ENCODE measurements around the gene CCDC81.
"Not testable (repeated sequence)": the region's sequence is repeated elsewhere in the genome, so short reads cannot be mapped to it uniquely, and the experiment has no call there.

CCDC81 gene

GRCh38 chr11:86388198-86388597, 13.5 kb downstream of the CCDC81 start:
- no peak for DNase-seq

GRCh38 chr11:86390487-86390886, 15.8 kb downstream of the CCDC81 start:
- DNase-seq = no peak

- DNase-seq = no peak
These were observed 20.4 kb downstream of the CCDC81 start for GRCh38 chr11:86395061-86395551.

- no peak for DNase-seq
These were observed 21.7 kb downstream of the CCDC81 start for GRCh38 chr11:86396396-86396795.

GRCh38 chr11:86397351-86397750, 22.7 kb downstream of the CCDC81 start:
- DNase-seq = no peak

- no peak for DNase-seq
These were observed 23.4 kb downstream of the CCDC81 start for GRCh38 chr11:86398106-86398505.

- no peak for DNase-seq
These were observed 28.8 kb downstream of the CCDC81 start for GRCh38 chr11:86403458-86403857.

- no peak for DNase-seq
These were observed 34.2 kb downstream of the CCDC81 start for GRCh38 chr11:86408845-86409244.

GRCh38 chr11:86414032-86414431, 39.3 kb downstream of the CCDC81 start:
- no peak for DNase-seq

GRCh38 chr11:86415026-86415425, 40.3 kb downstream of the CCDC81 start:
- DNase-seq = no peak

- no peak for DNase-seq
These were observed 41.8 kb downstream of the CCDC81 start for GRCh38 chr11:86416494-86416893.

- DNase-seq = not testable (repeated sequence)
These were observed 42.3 kb downstream of the CCDC81 start for GRCh38 chr11:86416951-86417350.

GRCh38 chr11:86418106-86418505, 43.4 kb downstream of the CCDC81 start:
- DNase-seq = no peak

GRCh38 chr11:86418513-86418912, 43.8 kb downstream of the CCDC81 start:
- no peak for DNase-seq

- DNase-seq = no peak
These were observed 44.2 kb downstream of the CCDC81 start for GRCh38 chr11:86418917-86419316.

- DNase-seq = no peak
These were observed 47.3 kb downstream of the CCDC81 start for GRCh38 chr11:86421946-86422345.

- no peak for DNase-seq
These were observed 47.7 kb downstream of the CCDC81 start for GRCh38 chr11:86422371-86422770.

- DNase-seq = not testable (repeated sequence)
These were observed 48.8 kb downstream of the CCDC81 start for GRCh38 chr11:86423488-86423887.

- no peak for DNase-seq
These were observed 52.8 kb downstream of the CCDC81 start for GRCh38 chr11:86427441-86427840.

- no peak for DNase-seq
These were observed 56.6 kb downstream of the CCDC81 start for GRCh38 chr11:86431258-86431657.

- not testable (repeated sequence) for DNase-seq
These were observed 58.8 kb downstream of the CCDC81 start for GRCh38 chr11:86433361-86434095.

GRCh38 chr11:86435711-86436110, 61.0 kb downstream of the CCDC81 start:
- DNase-seq = no peak

GRCh38 chr11:86438685-86439084, 64.0 kb downstream of the CCDC81 start:
- no peak for DNase-seq

GRCh38 chr11:86440305-86440716, 65.6 kb downstream of the CCDC81 start:
- DNase-seq = no peak

- DNase-seq = no peak
These were observed 66.2 kb downstream of the CCDC81 start for GRCh38 chr11:86440843-86441242.
